Retina (tissue), 1 donor: Measurements from ENCODE around the gene SH3TC1.

Experiments
- DNase-seq: peaks from one replicate; pipeline ENCODE4 v3.0.0-alpha.2; 2016

Gene SH3TC1

GRCh38 chr4:8201321-8201781 is 2.3 kb downstream of the SH3TC1 start:
- peak; percentile 54 for DNase-seq

GRCh38 chr4:8202108-8203051 is 3.3 kb downstream of the SH3TC1 start:
- DNase-seq, result no peak

- DNase-seq, result no peak
Observed at GRCh38 chr4:8203052-8203401, 3.9 kb downstream of the SH3TC1 start.

GRCh38 chr4:8203817-8204216 is 4.7 kb downstream of the SH3TC1 start:
- DNase-seq, result no peak

GRCh38 chr4:8204576-8205227 is 5.6 kb downstream of the SH3TC1 start:
- no peak for DNase-seq

- DNase-seq, result no peak
Observed at GRCh38 chr4:8205241-8205707, 6.2 kb downstream of the SH3TC1 start.

DNA sequence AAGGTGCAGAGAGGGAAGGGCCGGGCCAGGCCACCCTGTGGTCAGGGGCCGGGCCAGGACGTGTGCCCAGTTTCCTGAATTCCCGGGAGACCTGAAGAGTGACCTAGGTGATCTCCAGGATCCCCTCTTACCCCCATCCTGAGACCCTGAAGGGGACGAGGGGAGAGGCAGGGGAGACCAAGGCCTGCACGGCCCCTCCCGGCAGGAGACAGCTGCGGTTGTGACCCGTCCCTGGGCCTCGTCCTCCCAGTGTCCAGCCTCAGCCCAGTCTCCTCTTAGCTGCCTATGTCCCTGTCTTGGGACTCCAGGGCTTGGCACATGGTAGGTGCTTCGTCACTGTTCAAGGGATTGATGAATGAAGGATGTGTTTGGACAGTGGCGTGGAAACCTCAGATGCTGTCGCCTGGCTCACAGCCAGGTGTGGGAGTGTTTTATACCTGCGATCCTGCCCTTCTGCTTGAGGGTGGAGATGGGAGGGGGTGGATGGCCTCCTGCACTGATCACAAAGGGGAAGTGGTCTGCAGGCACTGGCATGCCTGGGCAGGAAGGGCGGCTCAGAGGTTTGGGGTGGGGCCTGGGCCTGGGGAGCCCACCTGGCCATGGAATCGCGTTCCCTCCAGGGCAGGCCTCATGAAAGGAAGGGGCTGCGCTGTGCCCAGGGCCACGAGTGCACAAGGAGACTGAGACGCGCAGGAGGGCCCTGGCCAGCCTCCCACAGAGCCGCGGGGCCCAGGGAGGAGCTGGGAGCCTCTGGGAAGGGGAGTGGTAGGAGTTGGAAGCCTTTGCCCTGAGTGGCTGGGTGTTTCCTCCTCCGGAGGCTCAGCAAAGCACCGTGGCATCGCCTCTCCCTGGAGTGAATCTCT is 6.9 kb downstream of the SH3TC1 start:
- DNase-seq, result no peak

DNA sequence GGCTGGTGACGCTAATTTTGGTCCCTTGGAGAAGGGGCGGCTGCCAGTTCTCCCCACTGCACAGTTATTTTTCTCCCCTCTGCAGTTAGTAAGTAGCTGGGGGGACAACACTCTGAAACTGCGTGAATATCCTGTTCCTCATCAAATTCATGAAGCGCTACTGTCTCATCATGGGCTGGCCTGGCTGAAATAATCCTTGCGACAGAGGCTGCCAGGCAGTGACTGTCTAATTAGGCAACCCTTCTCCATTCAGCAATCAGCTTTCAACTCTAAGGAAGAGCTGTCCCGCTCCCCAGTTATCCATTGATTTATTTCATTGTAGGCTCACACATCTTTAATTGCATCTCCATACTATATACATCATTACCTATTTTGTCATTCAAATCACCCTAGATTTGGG is 8.2 kb downstream of the SH3TC1 start:
- DNase-seq, result no peak

- no peak for DNase-seq
Observed at GRCh38 chr4:8208565-8208964, 9.5 kb downstream of the SH3TC1 start.

DNA sequence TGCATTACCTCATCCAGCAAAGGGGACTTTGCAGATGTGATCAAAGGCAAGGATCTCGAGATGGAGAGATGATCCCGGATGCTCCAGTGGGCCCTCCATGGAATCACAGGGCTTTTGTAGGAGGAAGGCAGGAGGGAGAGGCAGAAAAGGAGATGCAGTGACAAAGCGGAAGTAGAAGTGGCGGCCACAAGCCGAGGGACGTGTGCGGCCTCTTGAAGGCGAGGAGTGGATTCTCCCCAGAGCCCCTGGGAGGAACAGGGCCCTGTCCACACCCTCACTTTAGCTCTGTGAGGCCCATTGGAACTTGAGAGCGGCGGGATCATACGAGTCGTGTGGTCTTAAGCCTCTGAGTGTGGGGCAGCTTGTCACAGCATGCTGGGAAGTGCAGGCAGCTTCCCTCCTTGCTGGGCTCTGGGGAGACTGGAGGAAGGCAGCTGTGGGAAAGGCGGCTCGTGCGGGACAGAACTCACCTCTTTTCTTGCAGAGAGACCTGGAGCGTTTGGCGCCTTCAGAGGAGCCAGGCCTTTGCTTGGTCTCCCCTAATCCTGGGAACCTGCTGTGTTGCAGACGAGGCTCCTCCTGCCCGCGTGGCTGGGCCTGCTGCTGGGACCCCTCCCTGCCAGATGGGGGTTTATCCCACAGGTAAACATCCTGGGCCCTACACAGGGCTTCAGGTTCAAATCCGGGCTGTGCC is 10.2 kb downstream of the SH3TC1 start:
- DNase-seq, result no peak

- DNase-seq, result no peak
Observed at GRCh38 chr4:8210010-8210409, 10.9 kb downstream of the SH3TC1 start.

GRCh38 chr4:8210616-8211015 is 11.5 kb downstream of the SH3TC1 start:
- DNase-seq, result no peak

DNA sequence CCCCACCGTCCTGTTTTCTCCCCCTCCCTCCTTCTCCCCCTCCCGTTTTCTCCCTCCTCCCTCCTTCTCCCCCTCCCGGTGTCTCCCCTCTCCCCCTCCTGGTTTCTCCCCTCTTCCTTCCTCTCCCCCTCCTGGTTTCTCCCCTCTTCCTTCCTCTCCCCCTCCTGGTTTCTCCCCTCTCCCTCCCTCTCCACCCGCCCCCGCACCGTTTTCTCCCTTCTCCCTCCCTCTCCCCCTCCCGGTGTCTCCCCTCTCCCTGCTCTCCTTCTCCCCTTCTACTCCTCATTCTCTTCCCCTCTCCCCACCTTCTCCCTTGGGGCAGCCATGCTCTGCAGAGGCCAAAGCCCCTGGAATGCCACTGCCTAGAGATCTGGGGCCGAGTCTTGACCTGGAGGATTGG is 12.2 kb downstream of the SH3TC1 start:
- no peak for DNase-seq

GRCh38 chr4:8211737-8212581 is 12.9 kb downstream of the SH3TC1 start:
- DNase-seq, result no peak

GRCh38 chr4:8212622-8213021 is 13.5 kb downstream of the SH3TC1 start:
- DNase-seq, result no peak

DNA sequence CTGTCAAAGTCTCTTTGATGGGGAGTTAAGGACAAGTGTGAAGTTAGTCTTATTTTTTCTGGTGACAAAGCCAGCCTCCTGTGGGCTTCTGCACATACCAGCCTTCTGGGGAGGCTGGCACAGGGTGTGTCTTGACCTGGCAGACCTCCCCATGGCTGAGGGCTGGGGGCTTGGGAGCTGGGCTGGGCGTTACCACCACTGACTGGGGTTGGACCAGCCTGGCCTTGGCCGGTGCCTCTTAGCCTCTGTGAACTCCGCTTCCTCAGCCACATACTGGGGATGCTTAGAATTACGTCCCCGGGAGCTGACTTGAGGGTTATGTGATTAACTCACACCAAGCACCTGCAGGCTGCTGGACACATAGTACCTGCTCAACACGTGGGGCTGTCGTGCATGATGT is 14.0 kb downstream of the SH3TC1 start:
- no peak for DNase-seq

DNA sequence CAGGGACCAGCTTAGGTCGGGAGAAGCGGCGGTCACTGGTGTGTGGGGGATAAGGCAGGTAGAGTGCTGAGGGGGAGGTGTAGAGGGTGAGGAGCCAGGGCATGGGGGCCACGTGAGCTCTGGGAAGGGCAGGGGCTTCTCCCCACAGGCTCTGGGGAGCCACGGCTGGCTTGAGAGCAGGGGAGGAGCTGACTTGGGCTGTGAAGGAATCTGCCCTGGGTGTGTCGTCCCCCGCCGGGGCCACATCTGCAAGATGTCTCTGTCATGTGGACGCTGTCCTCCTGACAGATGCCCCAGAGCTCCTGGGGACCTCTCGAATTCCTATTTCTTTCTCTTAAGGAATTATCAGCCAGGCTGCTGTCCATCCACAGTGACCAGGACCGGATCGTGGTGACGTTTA is 15.0 kb downstream of the SH3TC1 start:
- no peak for DNase-seq

GRCh38 chr4:8215001-8215427 is 15.9 kb downstream of the SH3TC1 start:
- no peak for DNase-seq

DNA sequence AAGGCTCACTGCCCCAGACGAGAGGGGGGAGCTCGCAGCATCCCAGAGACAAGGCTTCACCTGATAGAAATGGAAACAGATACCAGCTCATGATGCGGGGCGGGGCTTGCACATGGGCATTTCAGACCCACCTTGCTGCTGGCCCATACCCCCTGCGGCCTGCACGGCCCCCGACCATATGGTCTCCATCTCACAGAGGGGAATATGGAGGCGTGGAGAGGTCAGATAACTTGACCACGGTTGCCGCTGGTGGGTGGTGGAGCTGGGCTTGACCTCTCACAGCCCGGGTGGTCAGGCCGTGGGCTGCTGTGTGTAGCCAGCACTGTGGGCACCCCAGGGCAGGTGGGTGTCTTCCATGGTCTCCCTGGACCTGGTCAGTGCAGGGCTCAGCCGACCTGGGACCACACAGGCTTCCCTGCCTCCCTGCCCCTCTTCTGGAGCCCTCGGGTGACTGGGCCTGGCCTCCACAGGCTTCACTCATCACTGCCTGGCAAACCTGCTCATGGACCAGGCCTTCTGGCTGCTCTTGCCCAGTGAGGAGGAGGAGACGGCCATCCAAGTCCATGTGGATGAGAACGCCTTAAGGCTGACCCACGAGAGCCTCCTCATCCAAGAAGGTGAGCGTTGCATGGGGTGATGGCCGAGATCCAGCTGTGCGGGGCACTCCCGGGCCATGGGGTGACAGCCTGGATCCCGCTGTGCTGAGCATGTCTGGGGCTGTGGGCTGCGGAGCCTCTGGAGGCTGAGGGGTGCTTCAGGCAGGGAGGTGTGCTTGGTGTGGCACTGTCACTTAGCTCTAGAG is 16.8 kb downstream of the SH3TC1 start:
- DNase-seq, result no peak

DNA sequence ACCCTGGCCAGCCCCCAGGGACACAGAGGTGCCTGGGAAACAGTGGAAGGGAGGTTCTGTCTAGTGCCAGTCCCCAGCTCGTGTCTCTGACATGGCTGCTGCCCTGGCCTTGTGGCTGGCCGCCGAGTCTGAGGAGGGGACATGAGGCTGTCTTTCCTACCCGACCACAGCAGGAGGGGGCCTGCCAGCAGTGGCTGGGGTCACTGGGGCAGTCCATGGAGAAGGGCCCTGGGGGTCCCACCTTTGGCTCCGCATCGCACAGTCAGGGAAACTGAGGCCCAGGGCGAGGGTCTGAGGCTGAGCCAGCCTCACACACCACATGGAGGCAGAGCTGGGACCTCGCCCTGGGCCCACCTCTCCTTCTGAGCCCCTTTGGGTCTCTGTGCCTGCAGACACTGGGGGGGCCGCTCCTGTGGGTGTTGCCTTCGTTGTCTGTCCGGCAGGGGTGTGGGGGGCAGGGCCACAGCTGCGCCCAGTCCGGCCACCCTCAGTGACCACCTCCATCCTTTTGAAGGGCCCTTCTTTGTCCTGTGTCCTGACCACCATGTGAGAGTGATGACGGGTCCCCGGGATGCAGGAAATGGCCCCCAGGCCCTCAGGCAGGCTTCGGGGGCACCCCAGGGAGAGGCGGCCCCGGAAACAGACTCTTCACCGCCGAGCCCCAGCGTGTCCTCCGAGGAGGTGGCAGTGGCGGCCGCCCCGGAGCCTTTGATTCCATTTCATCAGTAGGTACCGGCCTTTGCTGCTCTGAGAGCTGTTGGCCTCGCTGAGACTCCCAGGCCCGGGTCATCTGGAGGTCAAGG is 17.6 kb downstream of the SH3TC1 start:
- no peak for DNase-seq
